HepG2 (cell line): ENCODE data around the gene PHKB. TPM values are rescaled to one million over a fixed set of nuclear protein-coding genes. Genes with fewer than 3 reads are reported as not detected.
A peak's percentile ranks its signal among the peaks of the same experiment; 100 is the strongest.

ENCODE experiments used
- CCDC6 ChIP-seq: sonication (generic); formaldehyde crosslinking; IDR thresholded peaks from 2 replicates; pipeline ENCODE4 v1.8.1; 2022; ENCODE audit warnings: mild to moderate bottlenecking, missing genetic modification reagents, moderate library complexity
- DBP ChIP-seq: sonication (generic); formaldehyde crosslinking; IDR thresholded peaks from 2 replicates; pipeline ENCODE4 v1.4.0; 2020; ENCODE audit warnings: missing genetic modification reagents; ENCODE audit errors: not compliant biosample characterization
- HCFC1 ChIP-seq: fragments of 150-350 bp; IDR thresholded peaks from 2 replicates; pipeline ENCODE4 v1.6.1; 2014; ENCODE audit warnings: low read depth, low read length
- MYC ChIP-seq: sonication (generic); formaldehyde crosslinking; IDR thresholded peaks from 2 replicates; pipeline ENCODE4 v1.9.0; 2021; ENCODE audit warnings: missing genetic modification reagents, borderline replicate concordance
- NR1H2 ChIP-seq: sonication (generic); formaldehyde crosslinking; IDR thresholded peaks from 2 replicates; pipeline ENCODE4 v1.8.1; 2022; ENCODE audit warnings: low read depth, missing genetic modification reagents, borderline replicate concordance
- NR2C2 ChIP-seq: sonication (generic); formaldehyde crosslinking; IDR thresholded peaks from 2 replicates; pipeline ENCODE4 v1.4.0; 2020; ENCODE audit warnings: missing genetic modification reagents, mild to moderate bottlenecking, moderate library complexity, borderline replicate concordance
- PAF1 ChIP-seq: IDR thresholded peaks from 2 replicates; pipeline ENCODE4 v1.6.1; 2016; ENCODE audit warnings: missing genetic modification reagents, missing compliant biosample characterization
- RAD51 ChIP-seq: fragments of 450-650 bp; IDR thresholded peaks from 2 replicates; pipeline ENCODE4 v1.6.1; 2016; ENCODE audit warnings: borderline replicate concordance
- RNF2 ChIP-seq: fragments of 450-650 bp; conservative IDR thresholded peaks from 2 replicates; pipeline ENCODE4 v1.6.1; 2016; ENCODE audit warnings: low read depth
- THRA ChIP-seq: sonication (generic); formaldehyde crosslinking; IDR thresholded peaks from 2 replicates; pipeline ENCODE4 v1.4.0; 2020; ENCODE audit warnings: missing genetic modification reagents, borderline replicate concordance
- TP53 ChIP-seq: sonication (generic); formaldehyde crosslinking; conservative IDR thresholded peaks from 2 replicates; pipeline ENCODE4 v1.4.0; 2020; ENCODE audit warnings: missing genetic modification reagents
- ZBTB44 ChIP-seq: sonication (generic); formaldehyde crosslinking; IDR thresholded peaks from 2 replicates; pipeline ENCODE4 v1.4.0; 2020; ENCODE audit warnings: missing genetic modification reagents
- ZFP1 ChIP-seq: IDR thresholded peaks from 2 replicates; pipeline ENCODE4 v1.6.1; 2016
- ZNF121 ChIP-seq: sonication (generic); formaldehyde crosslinking; IDR thresholded peaks from 2 replicates; pipeline ENCODE4 v1.5.0; 2020; ENCODE audit warnings: mild to moderate bottlenecking, missing genetic modification reagents
- ZNF263 ChIP-seq: sonication (generic); formaldehyde crosslinking; IDR thresholded peaks from 2 replicates; pipeline ENCODE4 v1.4.0; 2020; ENCODE audit warnings: missing genetic modification reagents
- ZNF562 ChIP-seq: sonication (generic); formaldehyde crosslinking; IDR thresholded peaks from 2 replicates; pipeline ENCODE4 v1.8.0; 2022; ENCODE audit warnings: missing genetic modification reagents, borderline replicate concordance
- ZNF639 ChIP-seq: conservative IDR thresholded peaks from 2 replicates; pipeline ENCODE4 v1.6.1; 2018; ENCODE audit warnings: missing genetic modification reagents
- polyA plus RNA-seq, 8 experiments: library from polyadenylated mRNA; depleted of rRNA in 3 of 8; stranded (reverse) in 7 of 8; unstranded in 1 of 8; fragments of >200 nt; fragmentation: Illumina TruSeq in 4 of 8; extraction: Trizol in 4 of 8; gene quantifications; 2 replicates each; pipeline versions ENCODE4 v1.2.1 to v1.2.3, GENCODE V29; 2011 to 2016; ENCODE audit warnings: low read depth in 4 of 8, missing spikeins in 1 of 8, mixed read lengths in 1 of 8; ENCODE audit not compliant: insufficient read depth in 1 of 8
- total RNA-seq, 5 experiments: library from RNA; depleted of rRNA; stranded (reverse); fragments of >200 nt; fragmentation: Illumina TruSeq; extraction: Trizol; gene quantifications; 2 replicates each; pipeline ENCODE4 v1.2.3, GENCODE V29; 2016; ENCODE audit warnings: low read depth in 1 of 5
- TF ChIP-seq, protein P1 (sequence below): sonication (generic); formaldehyde crosslinking; IDR thresholded peaks from 2 replicates; pipeline ENCODE4 v1.9.0; 2021; ENCODE audit warnings: missing genetic modification reagents, mild to moderate bottlenecking, borderline replicate concordance
- TF ChIP-seq, protein P2 (sequence below): sonication (generic); formaldehyde crosslinking; IDR thresholded peaks from 2 replicates; pipeline ENCODE4 v1.4.0; 2020; ENCODE audit warnings: missing genetic modification reagents, mild to moderate bottlenecking, borderline replicate concordance
- TF ChIP-seq, protein P3 (sequence below): sonication (generic); formaldehyde crosslinking; IDR thresholded peaks from 2 replicates; pipeline ENCODE4 v1.8.0; 2022; ENCODE audit warnings: missing genetic modification reagents, mild to moderate bottlenecking, moderate library complexity, borderline replicate concordance

Gene PHKB
- total and polyA plus RNA-seq, 2 of the 13 experiments (the other 11 are each of a cell fraction or from before 2014, with no cell fraction given) = 66.0 to 80.8 TPM

GRCh38 chr16:47475786-47476185, 14.7 kb downstream of the PHKB start (continued):
- TF ChIP-seq, protein P1, sequence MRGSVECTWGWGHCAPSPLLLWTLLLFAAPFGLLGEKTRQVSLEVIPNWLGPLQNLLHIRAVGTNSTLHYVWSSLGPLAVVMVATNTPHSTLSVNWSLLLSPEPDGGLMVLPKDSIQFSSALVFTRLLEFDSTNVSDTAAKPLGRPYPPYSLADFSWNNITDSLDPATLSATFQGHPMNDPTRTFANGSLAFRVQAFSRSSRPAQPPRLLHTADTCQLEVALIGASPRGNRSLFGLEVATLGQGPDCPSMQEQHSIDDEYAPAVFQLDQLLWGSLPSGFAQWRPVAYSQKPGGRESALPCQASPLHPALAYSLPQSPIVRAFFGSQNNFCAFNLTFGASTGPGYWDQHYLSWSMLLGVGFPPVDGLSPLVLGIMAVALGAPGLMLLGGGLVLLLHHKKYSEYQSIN (CRISPR knock-in tag) = no peak
- TF ChIP-seq THRA (CRISPR knock-in tag) = peak; percentile 74
- TF ChIP-seq, protein P2, sequence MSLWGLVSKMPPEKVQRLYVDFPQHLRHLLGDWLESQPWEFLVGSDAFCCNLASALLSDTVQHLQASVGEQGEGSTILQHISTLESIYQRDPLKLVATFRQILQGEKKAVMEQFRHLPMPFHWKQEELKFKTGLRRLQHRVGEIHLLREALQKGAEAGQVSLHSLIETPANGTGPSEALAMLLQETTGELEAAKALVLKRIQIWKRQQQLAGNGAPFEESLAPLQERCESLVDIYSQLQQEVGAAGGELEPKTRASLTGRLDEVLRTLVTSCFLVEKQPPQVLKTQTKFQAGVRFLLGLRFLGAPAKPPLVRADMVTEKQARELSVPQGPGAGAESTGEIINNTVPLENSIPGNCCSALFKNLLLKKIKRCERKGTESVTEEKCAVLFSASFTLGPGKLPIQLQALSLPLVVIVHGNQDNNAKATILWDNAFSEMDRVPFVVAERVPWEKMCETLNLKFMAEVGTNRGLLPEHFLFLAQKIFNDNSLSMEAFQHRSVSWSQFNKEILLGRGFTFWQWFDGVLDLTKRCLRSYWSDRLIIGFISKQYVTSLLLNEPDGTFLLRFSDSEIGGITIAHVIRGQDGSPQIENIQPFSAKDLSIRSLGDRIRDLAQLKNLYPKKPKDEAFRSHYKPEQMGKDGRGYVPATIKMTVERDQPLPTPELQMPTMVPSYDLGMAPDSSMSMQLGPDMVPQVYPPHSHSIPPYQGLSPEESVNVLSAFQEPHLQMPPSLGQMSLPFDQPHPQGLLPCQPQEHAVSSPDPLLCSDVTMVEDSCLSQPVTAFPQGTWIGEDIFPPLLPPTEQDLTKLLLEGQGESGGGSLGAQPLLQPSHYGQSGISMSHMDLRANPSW = no peak
- no peak for TF ChIP-seq DBP
- TF ChIP-seq ZNF263 (CRISPR knock-in tag) = no peak
- TF ChIP-seq TP53 (CRISPR knock-in tag) = no peak
- TF ChIP-seq RNF2 = no peak
- no peak for TF ChIP-seq PAF1 (CRISPR knock-in tag)
- TF ChIP-seq ZFP1 (CRISPR knock-in tag) = no peak
- no peak for TF ChIP-seq RAD51
- TF ChIP-seq ZBTB44 = no peak
- no peak for TF ChIP-seq NR2C2
- TF ChIP-seq, protein P3, sequence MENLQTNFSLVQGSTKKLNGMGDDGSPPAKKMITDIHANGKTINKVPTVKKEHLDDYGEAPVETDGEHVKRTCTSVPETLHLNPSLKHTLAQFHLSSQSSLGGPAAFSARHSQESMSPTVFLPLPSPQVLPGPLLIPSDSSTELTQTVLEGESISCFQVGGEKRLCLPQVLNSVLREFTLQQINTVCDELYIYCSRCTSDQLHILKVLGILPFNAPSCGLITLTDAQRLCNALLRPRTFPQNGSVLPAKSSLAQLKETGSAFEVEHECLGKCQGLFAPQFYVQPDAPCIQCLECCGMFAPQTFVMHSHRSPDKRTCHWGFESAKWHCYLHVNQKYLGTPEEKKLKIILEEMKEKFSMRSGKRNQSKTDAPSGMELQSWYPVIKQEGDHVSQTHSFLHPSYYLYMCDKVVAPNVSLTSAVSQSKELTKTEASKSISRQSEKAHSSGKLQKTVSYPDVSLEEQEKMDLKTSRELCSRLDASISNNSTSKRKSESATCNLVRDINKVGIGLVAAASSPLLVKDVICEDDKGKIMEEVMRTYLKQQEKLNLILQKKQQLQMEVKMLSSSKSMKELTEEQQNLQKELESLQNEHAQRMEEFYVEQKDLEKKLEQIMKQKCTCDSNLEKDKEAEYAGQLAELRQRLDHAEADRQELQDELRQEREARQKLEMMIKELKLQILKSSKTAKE (CRISPR knock-in tag) = peak; percentile 72
- TF ChIP-seq MYC (CRISPR knock-in tag) = no peak
- no peak for TF ChIP-seq CCDC6
- TF ChIP-seq ZNF639 (CRISPR knock-in tag) = 0 out of 2 replicates have a peak, but pooled peaks have one; percentile 24
- TF ChIP-seq ZNF562 (CRISPR knock-in tag) = no peak
- TF ChIP-seq NR1H2 (CRISPR knock-in tag) = no peak
- TF ChIP-seq ZNF121 = peak; percentile 99
- no peak for TF ChIP-seq HCFC1
